Nephron progenitor cell (in vitro differentiated cells): ENCODE measurements around the gene SPTLC3.

Experiments
- DNase-seq: peaks from one replicate; pipeline ENCODE4 v3.0.0; 2021
- H3K27ac Mint-ChIP-seq: 2 replicates; pipeline ENCODE4 v1.8.0; 2021; ENCODE audit warnings: mild to moderate bottlenecking, moderate library complexity, mixed read lengths
- H3K27me3 Mint-ChIP-seq: 2 replicates; pipeline ENCODE4 v1.8.0; 2021; ENCODE audit warnings: mild to moderate bottlenecking, low read depth, mixed read lengths; ENCODE audit not compliant: poor library complexity
- H3K36me3 Mint-ChIP-seq: 2 replicates; pipeline ENCODE4 v1.8.0; 2021; ENCODE audit warnings: low read depth, mixed read lengths
- H3K4me1 Mint-ChIP-seq: 2 replicates; pipeline ENCODE4 v1.8.0; 2021; ENCODE audit warnings: mixed read lengths
- H3K4me3 Mint-ChIP-seq: 2 replicates; pipeline ENCODE4 v1.8.0; 2021; ENCODE audit warnings: mild to moderate bottlenecking, moderate library complexity, mixed read lengths
- H3K9me3 Mint-ChIP-seq: 2 replicates; pipeline ENCODE4 v1.8.0; 2021; ENCODE audit warnings: mild to moderate bottlenecking, moderate library complexity, mixed read lengths
- CTCF ChIP-seq: fragments of 200-600 bp; sonication (generic); IDR thresholded peaks from 2 replicates; pipeline ENCODE4 v1.5.0; 2021; ENCODE audit warnings: antibody characterized with exemption

The SPTLC3 gene

DNA sequence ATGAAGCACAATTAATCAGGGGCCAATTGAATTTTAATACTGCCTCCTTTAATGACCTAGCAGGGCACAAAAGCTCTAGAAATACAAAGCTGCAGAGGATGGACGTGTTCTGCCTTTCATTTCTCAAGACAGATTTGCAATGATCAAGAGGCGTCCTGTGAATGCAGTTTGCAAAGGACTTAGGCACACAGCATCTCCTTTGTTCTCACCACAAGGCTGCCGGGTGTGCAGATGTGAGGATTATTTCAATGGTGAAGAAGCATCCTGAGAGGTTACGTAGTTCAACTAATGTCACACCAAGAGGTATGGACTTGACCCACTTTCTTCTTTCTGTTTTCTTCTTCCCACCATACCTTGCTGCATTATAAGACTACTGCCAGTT lies 42.9 kb upstream of the SPTLC3 start:
- Mint-ChIP-seq H3K36me3 (peaks cover 5% of the 10 kb centered on the region), H3K4me1 (peaks cover 17% of the 10 kb centered on the region), H3K9me3 (peaks cover 13% of the 10 kb centered on the region), H3K27me3 (no peaks in the 10 kb centered on the region), H3K4me3 (no peak overlapping the region), H3K27ac (no peak overlapping the region)
- TF ChIP-seq CTCF, result no peak
- no peak for DNase-seq

- DNase-seq, result no peak
- H3K4me3 Mint-ChIP-seq, result no peak overlapping the region
- peaks cover 15% of the 10 kb centered on the region for H3K9me3 Mint-ChIP-seq
- H3K27me3 Mint-ChIP-seq, result no peaks in the 10 kb centered on the region
- H3K4me1 Mint-ChIP-seq, result peaks cover 17% of the 10 kb centered on the region
- H3K36me3 Mint-ChIP-seq, result peaks cover 5% of the 10 kb centered on the region
- H3K27ac Mint-ChIP-seq, result no peak overlapping the region
- TF ChIP-seq CTCF, result peak; percentile 7
These were observed 42.2 kb upstream of the SPTLC3 start for GRCh38 chr20:12966468-12967085.

DNA sequence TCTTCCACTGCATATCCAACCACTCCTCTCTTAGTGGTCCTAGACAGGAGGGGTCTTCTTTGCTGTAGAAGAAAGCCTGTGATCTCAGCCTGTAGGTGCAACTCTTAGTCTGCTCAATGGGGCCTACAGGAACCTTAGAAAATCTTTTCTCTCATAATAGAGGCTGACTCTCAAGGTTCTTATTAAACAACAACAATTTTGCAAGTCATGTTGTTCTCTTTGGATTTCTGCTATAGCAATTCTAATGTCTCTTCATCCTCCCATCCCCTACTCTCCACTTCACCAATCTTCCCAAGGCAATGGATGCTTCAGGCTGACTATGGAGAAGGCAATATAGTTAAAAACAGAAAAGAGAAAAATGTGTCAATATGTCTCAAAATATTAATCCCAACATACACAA lies 40.8 kb upstream of the SPTLC3 start:
- peaks cover 5% of the 10 kb centered on the region for H3K36me3 Mint-ChIP-seq
- H3K9me3 Mint-ChIP-seq, result peaks cover 15% of the 10 kb centered on the region
- no peak for DNase-seq
- H3K4me1 Mint-ChIP-seq, result peaks cover 13% of the 10 kb centered on the region
- TF ChIP-seq CTCF, result no peak
- no peaks in the 10 kb centered on the region for H3K27me3 Mint-ChIP-seq
- no peak overlapping the region for H3K4me3 Mint-ChIP-seq
- H3K27ac Mint-ChIP-seq, result no peak overlapping the region

- Mint-ChIP-seq H3K27ac (no peak overlapping the region), H3K4me3 (no peak overlapping the region), H3K27me3 (no peaks in the 10 kb centered on the region), H3K4me1 (peaks cover 8% of the 10 kb centered on the region), H3K9me3 (peaks cover 19% of the 10 kb centered on the region), H3K36me3 (peaks cover 5% of the 10 kb centered on the region)
- TF ChIP-seq CTCF, result no peak
- no peak for DNase-seq
These were observed 40.3 kb upstream of the SPTLC3 start for GRCh38 chr20:12968472-12968871.

DNA sequence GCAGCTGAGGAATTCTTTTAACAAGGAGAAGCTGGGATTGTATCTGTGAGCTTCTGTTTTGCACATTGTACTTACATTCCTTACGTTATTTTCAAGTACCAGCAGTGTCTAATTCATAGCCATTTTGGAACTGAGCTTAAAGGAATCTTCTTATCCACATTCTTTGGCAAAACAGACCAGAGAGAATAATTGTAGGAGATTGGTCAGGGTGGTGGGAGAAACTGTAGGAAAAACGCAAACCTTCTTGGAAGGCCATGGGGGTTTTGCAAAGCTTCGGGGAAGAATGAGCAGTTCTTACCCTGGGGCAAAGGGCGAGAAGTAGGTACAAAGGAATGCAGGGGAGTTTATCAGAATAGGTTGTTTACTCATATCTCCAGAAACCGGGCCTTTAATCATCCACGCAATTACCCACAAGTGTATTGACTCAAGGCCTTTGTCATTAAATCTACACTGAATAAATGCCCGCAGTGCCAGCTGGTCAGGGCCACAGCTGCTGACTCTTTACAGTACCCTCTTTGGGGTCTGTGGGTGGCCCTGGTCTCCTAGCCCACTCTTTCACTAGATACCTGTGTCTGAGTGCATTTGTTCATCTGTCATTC lies 39.6 kb upstream of the SPTLC3 start:
- H3K27me3 Mint-ChIP-seq, result no peaks in the 10 kb centered on the region
- TF ChIP-seq CTCF, result no peak
- peaks cover 5% of the 10 kb centered on the region for H3K36me3 Mint-ChIP-seq
- H3K4me1 Mint-ChIP-seq, result peaks cover under 1% of the 10 kb centered on the region
- H3K4me3 Mint-ChIP-seq, result no peak overlapping the region
- peaks cover 26% of the 10 kb centered on the region for H3K9me3 Mint-ChIP-seq
- H3K27ac Mint-ChIP-seq, result no peak overlapping the region
- no peak for DNase-seq

DNA sequence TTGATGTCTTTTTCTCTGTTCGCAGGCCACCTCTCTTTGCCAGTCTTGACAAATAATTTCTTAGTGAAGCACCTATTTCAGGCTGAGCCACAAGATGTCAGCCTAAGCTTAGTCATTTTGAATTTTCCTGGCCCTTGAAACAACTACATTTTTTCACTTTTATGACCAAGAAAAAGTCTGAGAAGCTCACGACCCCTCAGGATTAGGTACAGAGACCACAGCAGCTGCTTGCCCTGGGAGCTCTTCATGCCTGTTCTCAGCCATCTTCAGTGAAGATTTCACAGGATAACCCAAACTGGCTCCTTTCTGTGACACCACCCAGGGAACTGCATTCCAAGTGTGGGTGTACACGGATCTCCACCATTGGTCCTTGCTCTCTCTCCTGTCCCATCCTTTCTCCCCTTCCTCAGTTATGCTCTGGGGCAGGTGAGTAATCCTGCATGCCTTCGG lies 38.4 kb upstream of the SPTLC3 start:
- no peaks in the 10 kb centered on the region for H3K27me3 Mint-ChIP-seq
- peaks cover 33% of the 10 kb centered on the region for H3K9me3 Mint-ChIP-seq
- no peaks in the 10 kb centered on the region for H3K4me1 Mint-ChIP-seq
- H3K4me3 Mint-ChIP-seq, result no peak overlapping the region
- H3K27ac Mint-ChIP-seq, result no peak overlapping the region
- TF ChIP-seq CTCF, result peak; percentile 51
- H3K36me3 Mint-ChIP-seq, result peaks cover 8% of the 10 kb centered on the region
- DNase-seq, result peak; percentile 23
